Measurements from ENCODE around the gene ANTXR1. TPM values are rescaled to one million over a fixed set of nuclear protein-coding genes. Genes with fewer than 3 reads are reported as not detected.

Gene ANTXR1
- total RNA-seq, 2 donors from 2014 or later = 0.40 TPM; not detected in 1

- ATAC-seq (no peak), DNase-seq (ENCODE audit: low spot score) (no peak)
- H3K36me3 Mint-ChIP-seq = no peaks in the 10 kb centered on the region
- H3K27ac Mint-ChIP-seq = no peak overlapping the region
- peaks cover 14 to 30% of the 10 kb centered on the region in 2 donors for H3K27me3 Mint-ChIP-seq
- no peaks in the 10 kb centered on the region for H3K4me1 Mint-ChIP-seq (ENCODE audit: low read depth in 2 of 2)
- H3K4me3 Mint-ChIP-seq = no peak overlapping the region
- H3K9me3 Mint-ChIP-seq = no peaks in the 10 kb centered on the region
Observed at GRCh38 chr2:68989035-68989434, 23.9 kb upstream of the ANTXR1 start.

DNA sequence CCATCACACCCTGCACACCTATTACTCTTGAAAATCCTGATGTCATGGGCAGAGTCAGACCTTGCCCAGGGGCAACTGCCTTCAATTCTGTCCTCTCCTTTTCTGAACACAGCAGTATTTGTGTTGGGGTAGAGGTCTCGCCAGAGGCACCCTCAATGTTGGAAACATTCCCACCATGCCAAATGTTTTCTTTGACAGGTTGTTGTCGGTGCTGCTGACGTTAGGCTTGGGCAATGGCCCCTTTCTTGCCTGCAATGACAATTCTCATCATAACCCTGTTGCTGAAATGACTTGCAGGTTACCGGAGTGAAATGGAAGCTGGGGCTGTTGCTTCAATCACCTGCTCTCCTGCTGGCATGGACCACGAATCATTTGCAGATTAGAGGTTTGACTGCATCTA lies 20.6 kb upstream of the ANTXR1 start:
- Mint-ChIP-seq H3K36me3 (no peaks in the 10 kb centered on the region), H3K9me3 (no peaks in the 10 kb centered on the region), H3K27ac (no peak overlapping the region), H3K4me1 (ENCODE audit: low read depth in 2 of 2) (no peaks in the 10 kb centered on the region), H3K27me3 (peaks cover 12 to 39% of the 10 kb centered on the region in 2 donors), H3K4me3 (no peak overlapping the region)
- DNase-seq (ENCODE audit: low spot score) = no peak
- no peak for ATAC-seq

DNA sequence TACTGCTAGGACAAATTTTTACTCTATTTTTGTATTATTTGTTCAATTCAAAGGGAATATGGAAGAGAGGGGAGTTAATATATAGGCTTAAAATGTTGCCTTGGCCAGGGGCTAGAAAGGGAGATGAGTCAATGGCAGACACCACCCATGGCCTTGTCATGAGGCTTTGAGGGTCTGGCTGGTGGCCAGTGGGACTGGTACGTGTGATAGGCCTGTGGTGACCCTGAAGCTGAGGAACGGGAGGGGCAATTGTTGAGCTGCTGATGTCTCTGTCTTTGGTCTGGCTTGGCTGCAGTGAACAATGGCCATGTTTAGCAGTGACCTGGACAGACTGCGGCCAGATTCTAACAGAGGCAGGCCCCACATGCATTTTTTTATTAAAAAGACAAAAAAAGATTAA lies 20.0 kb upstream of the ANTXR1 start:
- Mint-ChIP-seq H3K9me3 (no peaks in the 10 kb centered on the region), H3K27ac (no peak overlapping the region), H3K27me3 (peaks cover 12 to 39% of the 10 kb centered on the region in 2 donors), H3K36me3 (no peaks in the 10 kb centered on the region), H3K4me1 (ENCODE audit: low read depth in 2 of 2) (no peaks in the 10 kb centered on the region), H3K4me3 (no peak overlapping the region)
- DNase-seq (ENCODE audit: low spot score) (no peak), ATAC-seq (no peak)

GRCh38 chr2:68993660-68994059 lies 19.3 kb upstream of the ANTXR1 start:
- no peak for ATAC-seq

GRCh38 chr2:68994864-68995263 lies 18.1 kb upstream of the ANTXR1 start:
- Mint-ChIP-seq H3K4me3 (no peak overlapping the region), H3K36me3 (no peaks in the 10 kb centered on the region), H3K27ac (no peak overlapping the region), H3K4me1 (ENCODE audit: low read depth in 2 of 2) (no peaks in the 10 kb centered on the region), H3K9me3 (no peaks in the 10 kb centered on the region), H3K27me3 (peaks cover 18 to 51% of the 10 kb centered on the region in 2 donors)
- ATAC-seq (no peak), DNase-seq (ENCODE audit: low spot score) (no peak)

More at GRCh38 chr2:68993660-68994059, 19.3 kb upstream of the ANTXR1 start:
- Mint-ChIP-seq H3K27me3 (peaks cover 18 to 45% of the 10 kb centered on the region in 2 donors), H3K9me3 (no peaks in the 10 kb centered on the region), H3K4me3 (no peak overlapping the region), H3K27ac (no peak overlapping the region), H3K4me1 (ENCODE audit: low read depth in 2 of 2) (no peaks in the 10 kb centered on the region), H3K36me3 (no peaks in the 10 kb centered on the region)
- DNase-seq (ENCODE audit: low spot score) = no peak

DNA sequence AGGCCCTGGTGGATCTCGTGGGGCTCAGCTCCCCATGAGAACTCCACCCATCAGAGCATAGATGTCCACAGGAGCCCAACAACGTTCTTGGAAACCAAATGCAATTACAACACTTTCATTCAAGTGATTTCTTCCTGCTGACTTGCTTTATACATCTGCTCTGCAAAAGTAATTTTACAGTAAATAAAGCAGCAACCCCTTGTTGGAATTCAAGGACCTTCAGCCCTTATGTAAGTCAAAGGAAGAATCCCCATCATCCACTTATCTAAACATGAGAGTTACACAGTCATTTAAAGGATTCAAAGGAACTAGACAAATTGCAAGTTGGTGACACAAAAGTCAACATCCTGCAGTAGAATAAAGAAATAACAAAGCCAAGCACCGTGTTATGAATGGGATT lies 17.1 kb upstream of the ANTXR1 start:
- no peak for DNase-seq (ENCODE audit: low spot score)
- Mint-ChIP-seq H3K4me3 (no peak overlapping the region), H3K27me3 (peaks cover 16 to 53% of the 10 kb centered on the region in 2 donors), H3K27ac (no peak overlapping the region), H3K9me3 (no peaks in the 10 kb centered on the region), H3K36me3 (no peaks in the 10 kb centered on the region), H3K4me1 (ENCODE audit: low read depth in 2 of 2) (no peaks in the 10 kb centered on the region)
- no peak for ATAC-seq

DNA sequence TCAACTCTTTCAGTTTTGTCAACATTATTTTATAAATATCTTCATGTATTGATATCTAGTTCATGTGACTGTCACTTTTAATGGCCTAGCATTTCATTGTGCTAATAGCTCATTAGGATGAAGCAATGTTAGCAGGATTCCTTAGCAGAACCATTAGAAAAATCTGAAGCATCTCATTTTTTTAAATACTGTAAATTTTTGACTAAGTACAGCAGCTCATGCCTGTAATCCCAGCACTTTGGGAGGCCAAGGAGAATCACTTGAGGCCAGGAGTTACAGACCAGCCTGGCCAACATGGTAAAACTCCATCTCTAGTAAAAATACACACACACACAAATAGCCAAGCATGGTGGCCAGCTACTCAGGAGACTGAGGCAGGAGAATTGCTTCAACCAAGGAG lies 15.6 kb upstream of the ANTXR1 start:
- H3K9me3 Mint-ChIP-seq = peaks cover 5% of the 10 kb centered on the region

GRCh38 chr2:69001879-69002278 lies 11.1 kb upstream of the ANTXR1 start:
- H3K4me1 Mint-ChIP-seq (ENCODE audit: low read depth in 2 of 2) = no peaks in the 10 kb centered on the region
- H3K36me3 Mint-ChIP-seq = peaks cover 21% of the 10 kb centered on the region
- DNase-seq (ENCODE audit: low spot score) (no peak), ATAC-seq (no peak)
- H3K4me3 Mint-ChIP-seq = no peak overlapping the region
- peaks cover 42 to 71% of the 10 kb centered on the region in 2 donors for H3K27me3 Mint-ChIP-seq
- H3K27ac Mint-ChIP-seq = no peak overlapping the region
- peaks cover 5% of the 10 kb centered on the region for H3K9me3 Mint-ChIP-seq

More for the DNA sequence above, 15.6 kb upstream of the ANTXR1 start:
- Mint-ChIP-seq H3K36me3 (peaks cover 12% of the 10 kb centered on the region), H3K4me3 (no peak overlapping the region), H3K27ac (no peak overlapping the region), H3K27me3 (peaks cover 26 to 65% of the 10 kb centered on the region in 2 donors), H3K4me1 (ENCODE audit: low read depth in 2 of 2) (no peaks in the 10 kb centered on the region)
- ATAC-seq = no peak
- no peak for DNase-seq (ENCODE audit: low spot score)

DNA sequence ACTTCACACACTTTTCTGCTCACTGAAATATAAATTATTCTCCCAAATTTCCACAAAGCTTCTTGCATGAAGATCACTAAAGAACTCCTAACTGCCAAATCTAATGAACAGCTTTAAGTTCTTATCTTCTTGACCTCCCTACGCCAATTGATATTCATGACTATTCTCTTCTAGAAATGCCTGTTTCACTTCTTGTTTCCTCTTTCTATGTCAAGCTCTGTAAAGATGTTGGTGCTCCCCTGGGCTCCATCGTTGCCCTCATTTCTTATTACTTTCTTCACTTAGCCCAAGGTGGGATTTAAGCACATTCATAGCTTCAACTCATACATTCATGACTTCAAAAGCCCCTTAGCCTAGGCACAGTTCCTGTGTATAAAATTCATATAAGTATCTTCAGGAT lies 9.2 kb upstream of the ANTXR1 start:
- Mint-ChIP-seq H3K4me3 (no peak overlapping the region), H3K27ac (no peak overlapping the region)
- ATAC-seq = no peak

DNA sequence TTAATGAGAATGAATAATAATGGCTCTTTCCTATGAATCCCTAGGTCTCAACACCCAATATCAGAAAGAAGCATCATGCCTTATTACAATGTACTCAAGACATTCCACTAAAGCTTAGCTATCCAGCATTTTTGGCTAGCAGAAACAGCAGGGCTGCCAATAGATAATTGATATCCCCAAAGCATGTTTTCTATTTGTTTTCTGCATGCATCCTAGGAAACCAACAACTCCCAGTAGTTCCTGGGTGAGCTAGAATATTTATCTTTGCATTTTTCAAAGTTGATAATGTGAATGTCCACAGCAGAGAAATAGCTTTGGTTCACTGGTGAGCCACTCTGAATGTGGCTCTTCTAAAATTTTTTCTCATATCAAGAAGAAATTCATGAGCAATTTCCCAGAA lies 5.8 kb upstream of the ANTXR1 start:
- no peak for ATAC-seq
- Mint-ChIP-seq H3K27me3 (peaks cover 35 to 51% of the 10 kb centered on the region in 2 donors), H3K4me1 (ENCODE audit: low read depth in 2 of 2) (no peaks in the 10 kb centered on the region), H3K9me3 (no peaks in the 10 kb centered on the region), H3K27ac (no peak overlapping the region), H3K36me3 (peaks cover 11% of the 10 kb centered on the region), H3K4me3 (no peak overlapping the region)
- no peak for DNase-seq (ENCODE audit: low spot score)

More for the DNA sequence above, 9.2 kb upstream of the ANTXR1 start:
- Mint-ChIP-seq H3K9me3 (peaks cover 5% of the 10 kb centered on the region), H3K27me3 (peaks cover 37 to 60% of the 10 kb centered on the region in 2 donors), H3K4me1 (ENCODE audit: low read depth in 2 of 2) (no peaks in the 10 kb centered on the region), H3K36me3 (peaks cover 21% of the 10 kb centered on the region)
- no peak for DNase-seq (ENCODE audit: low spot score)

DNA sequence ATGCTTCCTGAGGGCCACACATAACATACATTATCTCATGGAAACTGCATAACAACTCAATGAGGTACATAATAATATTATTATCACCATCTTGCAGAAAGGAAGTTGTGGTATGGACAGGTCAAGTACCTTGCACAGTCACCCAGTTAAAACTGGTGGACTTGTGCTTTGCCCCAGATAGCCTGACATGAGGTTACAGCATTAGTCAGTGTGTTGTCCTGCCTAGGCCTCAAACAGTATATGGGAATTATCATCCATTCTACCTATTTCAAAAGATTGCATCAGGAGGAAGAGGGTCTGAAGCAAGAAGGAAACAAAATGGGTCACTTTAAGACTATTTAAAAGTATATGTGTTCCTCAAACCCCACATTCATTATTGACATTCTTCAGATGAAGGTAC lies 5.4 kb upstream of the ANTXR1 start:
- H3K4me3 Mint-ChIP-seq = no peak overlapping the region
- H3K36me3 Mint-ChIP-seq = peaks cover 8% of the 10 kb centered on the region
- H3K27ac Mint-ChIP-seq = no peak overlapping the region
- DNase-seq (ENCODE audit: low spot score) = no peak
- ATAC-seq = no peak
- peaks cover 1% of the 10 kb centered on the region for H3K9me3 Mint-ChIP-seq
- peaks cover 3% of the 10 kb centered on the region in 2 donors for H3K4me1 Mint-ChIP-seq (ENCODE audit: low read depth in 2 of 2)
- peaks cover 35 to 51% of the 10 kb centered on the region in 2 donors for H3K27me3 Mint-ChIP-seq

DNA sequence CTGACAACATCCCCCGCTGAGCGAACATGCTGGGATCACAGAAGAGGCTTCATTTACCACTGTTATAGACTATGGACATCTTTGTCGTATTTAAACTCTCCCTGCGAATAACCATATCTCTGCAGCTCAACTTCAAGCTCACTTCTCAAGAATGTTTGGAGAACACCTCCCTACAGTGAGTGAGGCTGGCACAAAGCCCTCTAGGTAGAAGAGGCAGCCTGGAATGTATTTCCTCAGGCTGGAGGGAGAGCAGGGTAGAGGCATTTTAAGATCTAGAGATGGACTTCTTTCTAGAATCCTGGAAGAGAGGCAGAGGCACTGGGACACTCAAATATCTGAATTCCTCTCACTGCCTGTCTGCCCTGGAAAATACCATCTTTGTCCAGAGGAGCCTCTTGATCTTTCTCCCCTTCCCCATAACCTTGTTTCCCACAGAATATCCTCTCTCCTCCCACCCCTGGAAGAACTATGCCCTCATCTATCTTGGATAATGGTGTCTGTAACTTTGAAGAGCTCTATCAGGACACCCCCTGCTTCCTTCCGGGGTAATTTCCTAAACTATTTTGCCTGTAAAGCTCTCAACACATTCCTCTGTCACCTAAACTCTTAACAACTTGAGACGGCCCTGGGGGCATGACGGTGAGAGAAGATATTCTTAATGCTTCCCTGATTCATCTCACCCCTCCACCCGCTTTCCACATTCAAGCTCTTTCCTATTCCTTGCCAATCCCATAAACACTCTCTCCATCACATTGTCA lies 2.4 kb upstream of the ANTXR1 start:
- H3K27me3 Mint-ChIP-seq = peaks cover 46 to 61% of the 10 kb centered on the region in 2 donors
- H3K36me3 Mint-ChIP-seq = no peaks in the 10 kb centered on the region

GRCh38 chr2:69011611-69012157 lies 1.3 kb upstream of the ANTXR1 start:
- peaks cover 37 to 50% of the 10 kb centered on the region in 2 donors for H3K27me3 Mint-ChIP-seq

More for the DNA sequence above, 2.4 kb upstream of the ANTXR1 start:
- no peak overlapping the region for H3K27ac Mint-ChIP-seq
- H3K9me3 Mint-ChIP-seq = peaks cover 3% of the 10 kb centered on the region
- H3K4me3 Mint-ChIP-seq = no peak overlapping the region
- DNase-seq (ENCODE audit: low spot score) = no peak
- peaks cover 9 to 16% of the 10 kb centered on the region in 2 donors for H3K4me1 Mint-ChIP-seq (ENCODE audit: low read depth in 2 of 2)
- no peak for ATAC-seq

DNA sequence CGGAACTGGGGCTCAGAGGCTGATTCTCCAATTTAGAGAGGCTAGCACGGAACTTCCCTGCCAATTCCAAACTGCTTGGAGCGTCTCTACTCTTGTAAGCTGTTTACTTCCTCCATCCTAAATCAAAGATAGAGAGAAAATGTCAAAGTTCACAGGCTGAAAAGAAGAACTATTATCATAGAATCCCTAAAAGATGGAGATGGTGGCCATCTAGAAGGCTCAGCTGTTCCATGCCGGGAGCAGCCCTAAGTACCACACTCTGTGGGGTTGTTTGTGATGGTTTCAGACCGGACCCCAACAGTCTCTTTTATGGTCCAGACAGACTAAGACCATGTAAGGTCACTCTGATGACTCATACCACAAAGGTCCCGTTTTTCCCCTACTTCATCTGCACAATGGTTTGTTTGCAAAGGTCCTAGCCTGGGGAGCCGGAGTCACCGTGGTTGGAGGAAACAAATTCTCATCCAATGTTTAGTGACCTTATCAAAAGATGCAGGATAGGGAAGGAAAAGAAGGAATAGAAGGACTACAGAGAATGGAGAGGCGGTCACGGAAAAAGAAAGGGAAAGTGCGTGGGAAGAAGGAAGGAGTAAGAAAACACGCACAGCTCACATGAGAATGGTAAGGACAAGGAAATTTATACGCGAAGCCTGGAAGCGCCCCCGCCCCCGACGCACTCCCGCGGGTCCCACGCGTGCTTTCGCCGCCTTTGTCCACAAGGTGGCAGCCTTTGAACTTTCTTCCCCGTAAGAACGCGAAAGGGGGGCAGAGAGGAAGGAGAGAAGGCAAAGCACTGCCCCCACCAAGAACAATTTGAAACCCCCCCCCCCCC lies 453 bp upstream of the ANTXR1 start:
- DNase-seq (ENCODE audit: low spot score) (no peak), ATAC-seq (no peak)
- Mint-ChIP-seq H3K27ac (peak overlapping the region in 1 of 2 donors; percentile 24), H3K4me1 (ENCODE audit: low read depth in 2 of 2) (peaks cover 9 to 16% of the 10 kb centered on the region in 2 donors), H3K4me3 (peak overlapping the region; percentile 87), H3K27me3 (peaks cover 45 to 55% of the 10 kb centered on the region in 2 donors), H3K36me3 (no peaks in the 10 kb centered on the region), H3K9me3 (peaks cover 3% of the 10 kb centered on the region)

More at GRCh38 chr2:69011611-69012157, 1.3 kb upstream of the ANTXR1 start:
- Mint-ChIP-seq H3K36me3 (no peaks in the 10 kb centered on the region), H3K9me3 (peaks cover 3% of the 10 kb centered on the region), H3K27ac (no peak overlapping the region), H3K4me1 (ENCODE audit: low read depth in 2 of 2) (peaks cover 9 to 16% of the 10 kb centered on the region in 2 donors), H3K4me3 (no peak overlapping the region)
- DNase-seq (ENCODE audit: low spot score) (no peak), ATAC-seq (no peak)
